Caco-2 (cell line): ENCODE measurements around the gene FAM47E. TPM values are rescaled to one million over a fixed set of nuclear protein-coding genes. Genes with fewer than 3 reads are reported as not detected.

ENCODE experiments used
- BruUV-seq: library from RNA; stranded (reverse); fragments of 400-500 nt; replicated peaks from 2 replicates; lab custom pipeline; 2021; lab: Mats Ljungman, UMichigan
- CTCF ChIA-PET: fragments of 300-600 bp; sonication (Branson Sonifier 250); formaldehyde crosslinking; loops from one replicate; lab custom pipeline; 2022; ENCODE audit warnings: antibody characterized with exemption; lab: Charles Lee
- POLR2A ChIA-PET: fragments of 300-600 bp; sonication (Branson Sonifier 250); formaldehyde crosslinking; loops from one replicate; lab custom pipeline; 2022; ENCODE audit warnings: antibody characterized with exemption; lab: Charles Lee
- DNase-seq, 2 experiments: peaks; one replicate each; pipeline versions ENCODE4 v3.0.0 to v3.0.0-alpha.2; 2020 to 2022
- H3K27me3 ChIP-seq: replicated peaks from 2 replicates; pipeline ENCODE4 v1.6.0; 2011; ENCODE audit warnings: low read length; ENCODE audit not compliant: control insufficient read depth, insufficient read depth
- H3K36me3 ChIP-seq: 2 replicates; pipeline ENCODE4 v1.5.1; 2011; ENCODE audit warnings: low read length; ENCODE audit not compliant: control insufficient read depth, insufficient read depth
- H3K4me1 ChIP-seq: fragments of 250-450 bp; sonication (Bioruptor Pico); 2 replicates; pipeline ENCODE4 v1.5.1; 2020; ENCODE audit warnings: mild to moderate bottlenecking
- H3K4me3 ChIP-seq: 2 replicates; pipeline ENCODE4 v1.5.1; 2011; ENCODE audit warnings: low read depth, mild to moderate bottlenecking, control low read depth, low read length
- H3K9me3 ChIP-seq: fragments of 250-450 bp; sonication (Bioruptor Pico); 2 replicates; pipeline ENCODE4 v1.5.1; 2020; ENCODE audit warnings: mild to moderate bottlenecking, moderate library complexity
- H3K27ac Mint-ChIP-seq: one replicate; pipeline ENCODE4 v1.8.0; 2022; ENCODE audit warnings: mixed read lengths; ENCODE audit not compliant: unreplicated experiment
- H3K27me3 Mint-ChIP-seq: one replicate; pipeline ENCODE4 v1.8.0; 2022; ENCODE audit warnings: mixed read lengths; ENCODE audit not compliant: insufficient read depth, unreplicated experiment
- H3K36me3 Mint-ChIP-seq: one replicate; pipeline ENCODE4 v1.8.0; 2022; ENCODE audit warnings: mild to moderate bottlenecking, mixed read lengths; ENCODE audit not compliant: insufficient read depth, unreplicated experiment
- H3K4me1 Mint-ChIP-seq: one replicate; pipeline ENCODE4 v1.8.0; 2022; ENCODE audit warnings: low read depth, mixed read lengths; ENCODE audit not compliant: unreplicated experiment
- H3K4me3 Mint-ChIP-seq: one replicate; pipeline ENCODE4 v1.8.0; 2022; ENCODE audit warnings: mild to moderate bottlenecking, moderate library complexity, mixed read lengths; ENCODE audit not compliant: unreplicated experiment
- H3K9me3 Mint-ChIP-seq: one replicate; pipeline ENCODE4 v1.8.0; 2022; ENCODE audit warnings: mixed read lengths; ENCODE audit not compliant: unreplicated experiment
- intact Hi-C: fragments of 100-400 bp; cut with micrococcal nuclease; formaldehyde crosslinking; loops from one replicate; pipeline ENCODE4 v1.10.0; 2022; ENCODE audit not compliant: unreplicated experiment
- total RNA-seq: library from RNA; stranded (reverse); gene quantifications from 2 replicates; pipeline ENCODE4 v1.2.3, GENCODE V29; 2022
- TF ChIP-seq, protein P1 (sequence below), 2 experiments: fragments of 200-600 bp in 1 of 2; IDR thresholded peaks; 1 replicate in 1 of 2; 2 replicates in 1 of 2; pipeline versions ENCODE4 v1.5.1 to v1.8.0; 2011 to 2022; ENCODE audit warnings: antibody characterized with exemption in 1 of 2, control low read depth in 1 of 2, inconsistent platforms in 1 of 2, low read depth in 1 of 2, low read length in 1 of 2, mild to moderate bottlenecking in 1 of 2, moderate library complexity in 1 of 2; ENCODE audit not compliant: insufficient read depth in 1 of 2, severe bottlenecking in 1 of 2, unreplicated experiment in 1 of 2

FAM47E gene
- total RNA-seq, 1 experiment from 2014 or later = 6.6 TPM

DNA sequence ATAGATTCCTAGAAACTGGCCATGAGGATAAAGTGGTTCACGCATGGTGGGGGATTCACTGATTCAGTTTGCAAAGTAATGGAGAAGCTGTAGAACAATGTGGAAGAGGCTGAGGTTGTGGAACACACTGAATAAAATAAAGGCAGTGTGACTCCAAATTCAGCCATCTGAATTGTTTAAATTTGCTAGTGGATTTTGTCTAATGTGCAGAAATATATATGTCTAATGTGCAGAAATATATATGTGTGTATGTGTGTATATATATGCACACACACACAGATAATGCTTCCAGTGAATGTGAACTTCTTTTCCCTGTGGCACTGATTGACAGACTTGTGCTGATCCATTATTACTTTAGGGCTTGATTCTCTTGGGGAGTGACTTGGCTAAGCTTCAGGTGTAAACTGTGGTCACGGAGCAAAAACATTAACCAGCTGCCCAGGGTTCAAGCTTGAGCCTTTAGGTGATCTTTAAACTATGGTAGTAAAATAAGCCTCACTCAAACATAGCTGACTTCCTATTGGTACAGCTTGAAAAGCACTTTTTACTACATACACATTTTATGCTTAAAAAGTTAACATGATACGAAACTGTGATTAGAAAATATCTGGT, 58.5 kb downstream of the FAM47E start:
- H3K27me3 ChIP-seq = no peaks in the 10 kb centered on the region
- no TSS peak for BruUV-seq
- no peak for DNase-seq
- peaks cover 10% of the 10 kb centered on the region; the same call in 1 of the 2 replicates for H3K4me1 ChIP-seq
- no peaks in the 10 kb centered on the region for H3K27me3 Mint-ChIP-seq
- intact Hi-C loops = loop anchor here (10.0 kb wide), 1 partner anchor 95 kb away; the partner anchor contains the start of gene SCARB2
- no peak overlapping the region for H3K4me3 ChIP-seq
- CTCF ChIA-PET = no interaction called here
- H3K27ac Mint-ChIP-seq = no peak overlapping the region
- TF ChIP-seq, protein P1, sequence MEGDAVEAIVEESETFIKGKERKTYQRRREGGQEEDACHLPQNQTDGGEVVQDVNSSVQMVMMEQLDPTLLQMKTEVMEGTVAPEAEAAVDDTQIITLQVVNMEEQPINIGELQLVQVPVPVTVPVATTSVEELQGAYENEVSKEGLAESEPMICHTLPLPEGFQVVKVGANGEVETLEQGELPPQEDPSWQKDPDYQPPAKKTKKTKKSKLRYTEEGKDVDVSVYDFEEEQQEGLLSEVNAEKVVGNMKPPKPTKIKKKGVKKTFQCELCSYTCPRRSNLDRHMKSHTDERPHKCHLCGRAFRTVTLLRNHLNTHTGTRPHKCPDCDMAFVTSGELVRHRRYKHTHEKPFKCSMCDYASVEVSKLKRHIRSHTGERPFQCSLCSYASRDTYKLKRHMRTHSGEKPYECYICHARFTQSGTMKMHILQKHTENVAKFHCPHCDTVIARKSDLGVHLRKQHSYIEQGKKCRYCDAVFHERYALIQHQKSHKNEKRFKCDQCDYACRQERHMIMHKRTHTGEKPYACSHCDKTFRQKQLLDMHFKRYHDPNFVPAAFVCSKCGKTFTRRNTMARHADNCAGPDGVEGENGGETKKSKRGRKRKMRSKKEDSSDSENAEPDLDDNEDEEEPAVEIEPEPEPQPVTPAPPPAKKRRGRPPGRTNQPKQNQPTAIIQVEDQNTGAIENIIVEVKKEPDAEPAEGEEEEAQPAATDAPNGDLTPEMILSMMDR (IDR thresholded peaks at IDR 0.05; ENCODE audit: insufficient read depth in 1 of 2, low read depth in 1 of 2, low read length in 1 of 2, severe bottlenecking in 1 of 2, unreplicated experiment in 1 of 2) = no peak
- H3K9me3 ChIP-seq = no peaks in the 10 kb centered on the region
- peaks cover 18% of the 10 kb centered on the region for H3K36me3 Mint-ChIP-seq
- H3K4me3 Mint-ChIP-seq = no peak overlapping the region
- no peaks in the 10 kb centered on the region for H3K36me3 ChIP-seq
- peaks cover 6% of the 10 kb centered on the region for H3K4me1 Mint-ChIP-seq
- H3K9me3 Mint-ChIP-seq = no peaks in the 10 kb centered on the region
- POLR2A ChIA-PET = no interaction called here

DNA sequence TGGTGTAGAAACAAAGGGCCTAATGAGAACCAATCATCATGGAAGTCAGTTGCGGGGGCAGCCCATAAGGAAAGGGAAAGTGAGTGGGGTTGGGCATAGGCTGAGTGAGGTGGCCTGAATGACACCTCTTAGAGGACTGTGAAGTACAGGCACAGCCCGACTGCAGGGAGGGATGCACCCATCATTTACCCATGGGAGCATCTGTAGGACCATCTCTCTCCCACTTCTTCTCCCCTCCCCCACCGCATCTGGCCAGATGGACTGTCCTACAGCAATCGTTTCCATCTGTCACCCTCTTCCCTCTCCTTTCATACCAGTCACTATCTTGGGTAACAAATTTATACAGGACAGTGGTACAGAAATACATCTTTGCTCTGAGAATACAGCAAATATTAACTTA, 59.2 kb downstream of the FAM47E start:
- peaks cover 18% of the 10 kb centered on the region for H3K36me3 Mint-ChIP-seq
- no peaks in the 10 kb centered on the region for H3K27me3 Mint-ChIP-seq
- H3K4me3 Mint-ChIP-seq = no peak overlapping the region
- no peak for DNase-seq
- Histone ChIP-seq H3K4me1 (peaks cover 5% of the 10 kb centered on the region; the same call in 1 of the 2 replicates), H3K36me3 (no peaks in the 10 kb centered on the region), H3K9me3 (no peaks in the 10 kb centered on the region), H3K4me3 (no peak overlapping the region), H3K27me3 (no peaks in the 10 kb centered on the region)
- TF ChIP-seq, protein P1 (IDR thresholded peaks at IDR 0.05; ENCODE audit: insufficient read depth in 1 of 2, low read depth in 1 of 2, low read length in 1 of 2, severe bottlenecking in 1 of 2, unreplicated experiment in 1 of 2) = no peak
- no TSS peak for BruUV-seq
- intact Hi-C loops = no loop called here
- no peak overlapping the region for H3K27ac Mint-ChIP-seq
- ChIA-PET POLR2A (no interaction called here), CTCF (no interaction called here)
- H3K4me1 Mint-ChIP-seq = no peaks in the 10 kb centered on the region
- peaks cover under 1% of the 10 kb centered on the region for H3K9me3 Mint-ChIP-seq

DNA sequence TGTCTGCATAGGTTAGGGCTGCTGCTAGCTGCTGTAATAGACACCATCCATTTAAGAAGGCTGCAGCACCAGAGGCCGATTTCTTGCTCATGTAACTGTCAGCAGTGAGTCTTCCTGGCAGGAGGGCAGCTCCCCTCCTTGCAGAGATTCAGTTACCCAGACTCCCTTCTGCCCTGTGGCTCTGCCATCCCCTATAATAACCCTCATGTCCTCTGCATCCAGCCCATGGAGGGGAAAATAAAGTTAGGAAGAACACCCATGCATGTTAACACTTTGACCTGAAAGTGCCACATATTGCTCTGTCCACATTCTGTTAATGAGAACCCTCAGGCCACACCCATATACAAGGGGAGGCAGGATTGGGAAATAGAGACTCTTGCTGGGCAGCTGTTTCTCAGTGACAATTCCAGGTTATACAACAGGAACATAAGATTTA, 60.4 kb downstream of the FAM47E start:
- TF ChIP-seq, protein P1 (IDR thresholded peaks at IDR 0.05; ENCODE audit: insufficient read depth in 1 of 2, low read depth in 1 of 2, low read length in 1 of 2, severe bottlenecking in 1 of 2, unreplicated experiment in 1 of 2) = no peak
- ChIA-PET CTCF (no interaction called here), POLR2A (no interaction called here)
- BruUV-seq = no TSS peak
- intact Hi-C loops = no loop called here
- Mint-ChIP-seq H3K27ac (no peak overlapping the region), H3K9me3 (peaks cover 13% of the 10 kb centered on the region), H3K36me3 (peaks cover 18% of the 10 kb centered on the region), H3K4me3 (no peak overlapping the region), H3K4me1 (no peaks in the 10 kb centered on the region), H3K27me3 (no peaks in the 10 kb centered on the region)
- Histone ChIP-seq H3K4me3 (no peak overlapping the region), H3K9me3 (peaks cover 6% of the 10 kb centered on the region), H3K36me3 (no peaks in the 10 kb centered on the region), H3K27me3 (no peaks in the 10 kb centered on the region), H3K4me1 (peaks cover 5% of the 10 kb centered on the region; the same call in 1 of the 2 replicates)
- no peak for DNase-seq
